Activated CD4-positive, alpha-beta T cell treated with anti-CD3 and anti-CD28 coated beads for 48 hours (primary cell): Measurements from ENCODE around the gene PRPF6.
"Not testable (repeated sequence)": the region's sequence is repeated elsewhere in the genome, so short reads cannot be mapped to it uniquely, and the experiment has no call there.

Experiments
- DNase-seq: peaks from one replicate; pipeline ENCODE4 v3.0.0-alpha.2; 2020

PRPF6 gene

DNA sequence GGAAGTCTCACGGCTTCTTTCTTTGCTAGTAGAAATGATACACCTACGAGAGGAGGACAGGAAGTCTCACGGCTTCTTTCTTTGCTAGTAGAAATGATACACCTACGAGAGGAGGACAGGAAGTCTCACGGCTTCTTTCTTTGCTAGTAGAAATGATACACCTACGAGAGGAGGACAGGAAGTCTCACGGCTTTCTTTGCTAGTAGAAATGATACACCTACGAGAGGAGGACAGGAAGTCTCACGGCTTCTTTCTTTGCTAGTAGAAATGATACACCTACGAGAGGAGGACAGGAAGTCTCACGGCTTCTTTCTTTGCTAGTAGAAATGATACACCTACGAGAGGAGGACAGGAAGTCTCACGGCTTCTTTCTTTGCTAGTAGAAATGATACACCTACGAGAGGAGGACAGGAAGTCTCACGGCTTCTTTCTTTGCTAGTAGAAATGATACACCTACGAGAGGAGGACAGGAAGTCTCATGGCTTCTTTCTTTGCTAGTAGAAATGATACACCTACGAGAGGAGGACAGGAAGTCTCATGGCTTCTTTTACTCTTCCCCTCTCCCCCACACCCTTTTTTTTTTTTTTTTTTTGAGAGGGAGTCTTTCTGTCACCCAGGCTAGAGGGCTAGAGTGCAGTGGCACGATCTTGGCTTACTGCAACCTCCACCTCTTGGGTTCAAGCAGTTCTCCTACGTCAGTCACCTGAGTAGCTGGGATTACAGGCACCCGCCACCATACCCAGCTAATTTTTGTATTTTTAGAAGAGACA is 31.6 kb downstream of the PRPF6 start:
- not testable (repeated sequence) for DNase-seq

DNA sequence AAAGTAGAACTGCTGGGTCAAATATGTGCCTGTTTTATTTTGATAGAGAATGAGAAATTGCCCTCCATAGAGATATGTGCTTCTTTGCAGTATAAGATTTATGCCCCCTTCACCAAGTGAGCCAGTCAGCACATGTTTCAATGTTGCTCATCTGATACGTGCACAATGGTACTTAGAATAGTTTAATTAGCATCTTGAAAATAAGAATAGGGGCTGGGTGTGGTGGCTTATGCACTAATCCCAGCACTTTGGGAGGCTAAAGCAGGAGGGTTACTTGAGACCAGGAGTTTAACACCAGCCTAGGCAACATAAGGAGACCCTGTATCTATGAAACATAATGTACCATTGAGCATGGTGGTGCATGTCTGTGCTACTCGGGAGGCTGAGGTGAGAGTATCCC is 34.7 kb downstream of the PRPF6 start:
- DNase-seq: no peak

DNA sequence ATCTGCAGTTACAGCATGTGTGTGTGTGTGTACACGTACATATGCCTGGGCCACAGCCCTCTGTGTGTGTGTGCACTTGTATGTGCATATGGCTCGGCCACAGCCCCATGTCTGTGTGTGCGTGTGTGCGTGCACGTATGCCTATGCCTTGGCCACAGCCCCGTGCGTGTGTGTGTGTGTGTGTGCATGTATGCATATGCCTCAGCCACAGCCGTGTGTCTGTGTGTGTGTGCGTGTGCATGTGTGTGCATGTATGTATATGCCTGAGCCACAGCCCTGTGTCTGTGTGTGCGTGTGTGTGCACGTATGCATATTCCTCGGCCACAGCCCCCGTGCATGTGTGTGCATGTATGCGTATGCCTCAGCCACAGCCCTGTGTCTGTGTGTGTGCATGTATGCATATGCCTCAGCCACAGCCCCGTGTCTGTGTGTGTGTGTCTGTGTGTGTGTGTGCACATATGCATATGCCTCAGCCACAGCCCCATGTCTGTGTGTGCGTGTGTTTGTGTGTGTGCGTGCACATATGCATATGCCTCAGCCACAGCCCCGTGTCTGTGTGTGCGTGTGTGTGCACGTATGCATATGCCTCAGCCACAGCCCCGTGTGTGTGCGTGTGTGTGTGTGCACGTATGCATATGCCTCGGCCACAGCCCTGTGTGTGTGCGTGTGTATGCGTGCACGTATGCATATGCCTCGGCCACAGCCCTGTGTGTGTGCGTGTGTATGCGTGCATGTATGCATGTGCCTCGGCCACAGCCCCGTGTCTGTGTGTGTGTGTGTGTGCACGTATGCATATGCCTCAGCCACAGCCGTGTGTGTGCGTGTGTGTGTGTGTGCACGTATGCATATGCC is 40.4 kb downstream of the PRPF6 start:
- DNase-seq: no peak

DNA sequence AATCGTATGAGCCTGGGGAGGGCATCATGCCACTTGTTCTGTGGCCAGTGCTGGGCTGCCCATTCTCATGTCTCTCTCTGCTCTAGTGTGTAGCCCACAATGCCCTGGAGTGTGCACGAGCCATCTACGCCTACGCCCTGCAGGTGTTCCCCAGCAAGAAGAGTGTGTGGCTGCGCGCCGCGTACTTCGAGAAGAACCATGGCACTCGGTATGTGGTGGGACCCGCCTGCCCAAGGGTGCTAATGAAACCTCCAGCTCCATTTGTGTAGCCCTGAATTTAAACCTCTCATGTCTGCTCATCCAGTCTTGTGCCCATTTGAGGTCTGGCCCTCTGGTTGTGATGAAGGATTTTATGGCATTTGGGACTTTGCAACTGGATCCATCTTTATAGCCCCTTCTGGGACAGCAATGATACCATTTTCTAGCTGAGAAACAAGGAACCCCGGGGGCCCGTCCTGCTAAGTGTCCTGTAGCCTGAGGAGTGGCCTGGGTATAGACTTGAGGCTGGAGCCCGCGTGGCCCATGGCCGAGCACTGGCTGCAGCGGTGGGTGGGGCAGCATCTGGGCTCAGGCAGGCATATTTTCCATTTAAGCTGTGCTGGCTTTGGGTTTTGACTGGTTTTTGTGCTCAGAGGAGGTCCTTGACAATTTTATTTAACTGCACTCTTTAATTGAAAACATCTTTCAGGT is 41.9 kb downstream of the PRPF6 start:
- no peak for DNase-seq

DNA sequence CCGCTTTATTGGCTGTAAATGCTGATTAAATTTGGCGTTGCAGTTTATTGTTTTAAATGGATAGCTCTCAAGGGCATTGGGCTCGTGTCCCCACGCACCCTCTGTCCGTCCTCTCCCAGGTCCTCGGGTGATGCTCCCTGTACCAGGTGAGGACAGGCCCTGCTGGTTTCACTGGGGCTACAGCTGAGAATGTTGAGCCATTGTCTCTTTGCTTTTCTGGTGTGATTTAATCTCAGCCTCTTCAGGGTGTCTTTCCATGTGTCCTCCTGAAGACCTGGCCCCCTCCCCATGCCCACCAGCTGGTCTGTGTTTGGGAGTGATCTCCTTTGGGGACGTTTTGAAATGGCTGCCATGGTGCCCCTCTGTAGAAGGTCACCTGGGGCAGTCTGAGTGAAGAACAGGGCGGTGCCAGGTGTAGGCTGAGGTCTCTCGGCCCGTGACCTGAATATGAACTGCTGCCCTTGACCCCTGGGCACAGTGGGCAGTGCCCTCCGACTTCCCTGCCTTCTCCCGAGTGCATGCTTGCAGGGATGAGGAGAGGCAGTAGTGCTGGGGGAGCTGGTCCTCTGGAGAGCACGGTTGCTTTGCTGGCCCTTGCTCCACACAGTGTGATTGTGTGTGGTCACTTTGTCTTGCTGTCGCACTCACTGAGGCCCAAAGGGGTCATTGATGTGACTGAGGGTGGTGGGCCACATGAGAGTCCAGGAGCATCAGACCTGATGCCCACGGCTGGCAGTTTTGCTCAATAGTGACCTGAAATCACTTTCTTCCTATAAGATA is 42.6 kb downstream of the PRPF6 start:
- no peak for DNase-seq

DNA sequence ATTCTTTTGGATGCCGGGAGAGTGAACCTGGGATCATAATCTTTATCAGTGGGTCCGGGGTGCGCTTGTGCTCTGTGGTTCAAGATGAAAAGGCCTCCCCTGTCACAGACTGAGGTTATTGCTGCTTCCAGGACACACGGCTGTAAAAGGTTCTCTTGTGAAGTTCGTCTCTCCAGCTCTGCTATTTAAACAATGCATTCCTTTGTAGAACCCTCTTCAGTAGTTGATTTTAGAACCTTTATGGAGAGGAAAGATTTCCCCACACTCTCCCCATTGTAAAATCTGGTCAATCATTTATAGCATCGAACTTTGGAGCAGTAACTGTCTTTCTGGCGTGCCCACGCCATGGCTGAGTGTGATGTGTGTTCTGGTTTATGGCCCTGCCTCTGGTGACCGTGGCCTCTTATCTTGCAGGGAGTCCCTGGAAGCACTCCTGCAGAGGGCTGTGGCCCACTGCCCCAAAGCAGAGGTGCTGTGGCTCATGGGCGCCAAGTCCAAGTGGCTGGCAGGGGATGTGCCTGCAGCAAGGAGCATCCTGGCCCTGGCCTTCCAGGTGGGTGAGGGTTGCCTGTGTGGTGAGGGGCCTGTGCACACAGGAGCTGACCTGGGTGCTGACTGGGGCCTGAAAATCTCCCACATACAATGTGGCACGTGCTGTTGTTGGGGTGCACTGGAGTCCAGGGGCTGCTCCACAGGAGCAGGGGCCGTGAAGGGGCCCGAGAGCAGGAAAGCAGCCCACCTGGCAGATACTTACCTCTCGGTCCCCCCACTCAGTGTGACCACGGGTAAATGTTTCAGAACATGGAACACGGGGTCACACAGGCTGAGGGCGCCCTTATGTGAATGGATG is 43.4 kb downstream of the PRPF6 start:
- DNase-seq: no peak

DNA sequence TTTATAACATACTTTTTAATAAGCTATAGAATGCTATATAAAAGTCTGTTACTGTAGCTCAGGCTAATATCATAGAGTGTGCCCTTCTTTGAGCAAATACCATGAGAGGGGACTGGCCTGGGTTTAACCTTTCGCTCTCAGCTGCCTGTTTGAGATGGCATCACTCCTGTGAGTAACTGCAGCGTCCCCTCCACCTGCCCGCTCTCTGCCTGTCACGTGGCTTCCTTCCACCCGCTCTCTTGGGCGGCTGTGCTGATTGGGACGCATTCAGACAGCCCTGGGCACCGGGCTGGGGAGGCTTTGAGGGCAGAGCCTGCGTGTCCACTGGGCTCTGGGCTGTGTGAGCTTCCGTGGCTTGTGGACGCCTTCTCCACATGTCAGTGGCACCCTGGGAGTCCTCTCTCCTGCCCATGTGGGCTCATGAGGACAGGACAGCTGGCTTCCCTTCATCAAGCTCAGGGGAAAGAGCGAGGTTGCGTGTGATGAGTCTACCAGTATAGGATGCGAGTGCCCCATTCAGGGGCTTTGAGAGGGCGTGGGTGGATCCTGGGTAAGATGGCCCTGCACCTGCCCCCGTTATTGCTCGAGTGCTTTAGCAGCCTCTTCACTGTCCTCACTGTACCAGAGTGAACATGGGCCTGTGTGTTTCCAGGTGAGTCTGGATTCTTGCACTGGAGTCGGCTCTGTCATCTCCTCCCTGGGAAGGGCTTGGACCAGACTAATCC is 44.3 kb downstream of the PRPF6 start:
- DNase-seq: no peak

DNA sequence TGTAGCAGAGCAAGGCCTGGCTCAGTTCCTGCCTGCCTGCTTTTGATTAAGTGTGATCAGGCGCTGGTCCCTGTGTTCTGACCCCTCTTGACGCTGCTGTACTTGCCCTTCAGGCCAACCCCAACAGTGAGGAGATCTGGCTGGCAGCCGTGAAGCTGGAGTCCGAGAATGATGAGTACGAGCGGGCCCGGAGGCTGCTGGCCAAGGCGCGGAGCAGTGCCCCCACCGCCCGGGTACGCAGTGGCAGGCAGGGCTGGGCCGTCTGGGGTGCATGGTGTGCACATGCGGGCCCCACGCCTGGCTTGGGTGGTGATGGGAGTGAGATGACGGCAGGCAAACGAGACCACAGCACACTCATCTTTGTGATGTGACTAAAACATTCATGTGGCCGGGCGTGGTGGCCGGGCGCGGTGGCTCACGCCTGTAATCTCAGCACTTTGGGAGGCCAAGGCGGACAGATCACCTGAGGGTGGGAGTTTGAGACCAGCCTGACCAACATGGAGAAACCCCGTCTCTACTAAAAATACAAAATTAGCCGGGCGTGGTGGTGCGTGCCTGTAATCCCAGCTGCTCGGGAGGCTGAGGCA is 45.0 kb downstream of the PRPF6 start:
- DNase-seq: no peak

DNA sequence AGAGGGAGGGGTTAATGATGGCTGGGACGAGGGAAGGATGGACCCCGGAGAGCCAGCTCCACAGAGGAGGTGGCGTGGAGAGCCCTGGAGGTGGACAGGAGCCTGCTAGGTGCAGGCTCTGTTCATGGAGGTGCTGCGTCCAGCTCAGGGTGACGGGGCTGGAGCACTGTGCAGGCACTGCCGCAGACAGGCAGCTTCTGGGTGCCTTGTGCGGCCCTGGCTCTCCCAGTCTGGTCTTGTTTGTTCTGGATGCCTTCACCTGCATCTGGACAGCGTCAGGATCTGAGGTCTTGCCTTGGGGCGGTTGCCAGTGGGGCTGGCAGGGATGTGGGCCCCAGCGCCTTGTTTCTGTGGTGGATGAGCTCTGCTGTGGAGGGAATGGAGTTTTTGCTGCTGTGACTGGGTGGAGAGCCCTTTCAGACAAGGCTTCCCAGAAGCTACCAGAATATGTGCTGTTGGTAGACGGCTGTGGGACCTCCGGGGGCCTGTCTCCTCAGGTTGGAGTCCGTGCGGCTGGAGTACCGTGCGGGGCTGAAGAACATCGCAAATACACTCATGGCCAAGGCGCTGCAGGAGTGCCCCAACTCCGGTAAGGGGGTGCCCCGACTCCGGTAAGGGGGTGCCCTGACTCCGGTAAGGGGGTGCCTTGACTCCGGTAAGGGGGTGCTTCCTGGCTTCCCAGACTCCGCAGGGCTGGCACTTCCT is 47.2 kb downstream of the PRPF6 start:
- no peak for DNase-seq

DNA sequence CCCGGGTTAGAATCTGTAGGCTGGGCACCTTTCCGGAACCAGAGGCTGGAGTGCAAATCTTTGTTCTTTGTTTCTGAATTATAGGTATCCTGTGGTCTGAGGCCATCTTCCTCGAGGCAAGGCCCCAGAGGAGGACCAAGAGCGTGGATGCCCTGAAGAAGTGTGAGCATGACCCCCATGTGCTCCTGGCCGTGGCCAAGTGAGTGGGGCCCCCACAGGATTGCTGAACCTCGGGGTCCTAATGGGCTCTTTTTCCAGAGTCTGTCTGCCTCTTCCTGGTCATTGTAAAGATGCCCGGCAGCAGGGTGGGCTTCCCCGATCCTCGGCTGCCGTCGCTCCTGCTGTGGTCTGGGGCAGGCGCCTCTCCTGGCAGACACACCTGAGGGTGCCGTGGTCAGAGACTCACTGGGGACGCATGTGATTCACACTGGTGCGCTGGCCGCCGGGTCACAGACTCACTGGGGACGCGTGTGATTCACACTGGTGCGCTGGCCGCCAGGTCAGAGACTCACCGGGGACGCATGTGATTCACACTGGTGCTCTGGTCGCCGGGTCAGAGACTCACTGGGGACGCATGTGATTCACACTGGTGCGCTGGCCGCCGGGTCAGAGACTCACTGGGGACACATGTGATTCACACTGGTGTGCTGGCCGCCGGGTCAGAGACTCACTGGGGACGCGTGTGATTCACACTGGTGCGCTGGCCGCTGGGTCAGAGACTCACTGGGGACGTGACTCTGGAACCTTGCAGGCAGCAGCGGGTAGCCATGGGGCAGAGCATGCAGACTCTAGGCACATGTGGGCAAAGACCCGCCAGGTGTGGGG is 48.6 kb downstream of the PRPF6 start:
- no peak for DNase-seq

DNA sequence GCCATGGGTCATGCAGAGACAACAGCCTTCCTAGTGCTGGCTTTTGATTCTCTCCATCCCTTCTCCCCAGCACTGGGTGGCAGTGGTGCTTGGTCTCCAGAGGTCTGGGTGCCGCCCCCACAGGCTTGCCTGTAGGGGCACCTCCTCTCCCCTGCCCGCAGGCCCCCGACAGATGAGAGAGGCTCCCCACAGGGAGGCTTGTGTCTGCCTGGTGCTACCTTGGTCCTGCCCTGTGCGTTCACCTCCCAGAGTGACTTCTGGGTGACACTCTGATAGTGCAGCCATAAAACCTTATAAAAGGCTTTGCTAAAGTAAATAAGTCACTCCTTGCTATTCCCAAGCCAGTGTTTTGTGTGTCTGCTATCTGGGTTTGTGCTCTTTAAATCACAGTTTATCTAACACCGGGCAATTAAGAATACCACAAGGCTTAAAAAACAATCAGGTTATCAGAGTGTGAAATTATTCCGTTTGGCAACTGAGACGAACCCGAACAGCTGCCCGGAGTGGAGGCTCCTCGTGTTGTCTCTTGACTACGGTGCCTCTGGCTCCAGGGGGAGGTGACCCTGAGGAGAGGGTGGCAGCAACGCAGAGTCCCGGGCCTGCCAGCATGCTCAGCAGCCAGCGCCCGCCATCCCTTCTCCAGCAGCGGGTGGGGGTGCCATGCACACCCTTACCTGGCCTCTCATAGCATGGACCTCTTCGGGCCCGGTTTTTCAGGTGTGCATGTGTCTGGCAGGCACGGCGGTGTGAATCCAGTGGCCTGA is 49.6 kb downstream of the PRPF6 start:
- no peak for DNase-seq

DNA sequence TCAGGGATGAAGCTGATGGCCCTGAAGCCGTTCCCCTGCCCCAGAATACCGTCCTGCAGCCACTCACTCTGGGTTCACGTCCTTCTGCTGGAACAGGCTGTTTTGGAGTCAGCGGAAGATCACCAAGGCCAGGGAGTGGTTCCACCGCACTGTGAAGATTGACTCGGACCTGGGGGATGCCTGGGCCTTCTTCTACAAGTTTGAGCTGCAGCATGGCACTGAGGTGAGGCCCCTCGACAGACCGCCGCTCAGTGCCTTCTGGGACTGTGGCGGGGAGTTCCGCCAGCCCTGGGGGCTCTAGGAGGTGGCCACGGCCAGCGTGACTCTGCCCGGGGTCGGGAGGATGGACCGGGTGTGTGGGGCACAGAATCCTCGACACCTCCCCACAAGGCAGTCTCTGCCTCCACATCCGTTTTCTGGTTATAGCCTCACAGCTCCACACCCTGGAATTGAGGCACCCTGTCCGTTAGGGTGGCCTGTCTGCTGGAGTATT is 50.9 kb downstream of the PRPF6 start:
- DNase-seq: no peak

DNA sequence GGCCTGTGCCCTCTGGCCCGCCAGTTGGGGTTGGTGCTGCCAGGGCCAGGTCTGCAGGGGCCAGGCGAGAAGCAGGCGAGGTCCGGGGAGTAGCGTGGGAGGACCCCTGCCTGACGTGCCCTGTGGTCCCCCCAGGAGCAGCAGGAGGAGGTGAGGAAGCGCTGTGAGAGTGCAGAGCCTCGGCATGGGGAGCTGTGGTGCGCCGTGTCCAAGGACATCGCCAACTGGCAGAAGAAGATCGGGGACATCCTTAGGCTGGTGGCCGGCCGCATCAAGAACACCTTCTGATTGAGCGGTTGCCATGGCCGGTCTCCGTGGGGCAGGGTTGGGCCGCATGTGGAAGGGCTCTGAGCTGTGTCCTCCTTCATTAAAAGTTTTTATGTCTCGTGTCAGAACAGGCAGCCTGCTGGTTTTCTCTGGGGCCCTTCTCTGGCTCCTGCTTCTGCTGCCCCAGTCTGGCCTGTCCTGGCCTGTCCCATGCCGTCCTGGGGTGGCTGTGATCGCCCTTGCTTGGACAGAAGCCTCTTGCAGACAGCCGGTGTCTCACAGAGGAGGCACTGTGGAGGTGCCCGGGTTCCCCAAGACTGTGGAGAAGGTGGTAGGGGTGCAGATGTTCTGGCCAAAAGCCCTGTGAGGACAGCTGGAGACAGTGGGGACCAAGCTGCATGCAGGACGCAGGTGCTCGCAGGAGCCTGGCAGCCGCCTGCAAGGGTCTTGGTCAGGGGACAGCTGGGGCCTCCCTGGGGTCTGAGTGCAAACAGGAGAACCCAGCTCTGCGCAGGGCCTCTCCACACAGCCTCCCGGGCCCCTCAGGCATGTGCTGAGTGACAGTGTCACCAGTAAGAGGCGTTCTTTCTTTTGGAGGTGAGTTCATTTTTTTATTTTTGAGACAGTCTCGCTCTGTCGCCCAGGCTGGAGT is 52.0 kb downstream of the PRPF6 start:
- DNase-seq: no peak

DNA sequence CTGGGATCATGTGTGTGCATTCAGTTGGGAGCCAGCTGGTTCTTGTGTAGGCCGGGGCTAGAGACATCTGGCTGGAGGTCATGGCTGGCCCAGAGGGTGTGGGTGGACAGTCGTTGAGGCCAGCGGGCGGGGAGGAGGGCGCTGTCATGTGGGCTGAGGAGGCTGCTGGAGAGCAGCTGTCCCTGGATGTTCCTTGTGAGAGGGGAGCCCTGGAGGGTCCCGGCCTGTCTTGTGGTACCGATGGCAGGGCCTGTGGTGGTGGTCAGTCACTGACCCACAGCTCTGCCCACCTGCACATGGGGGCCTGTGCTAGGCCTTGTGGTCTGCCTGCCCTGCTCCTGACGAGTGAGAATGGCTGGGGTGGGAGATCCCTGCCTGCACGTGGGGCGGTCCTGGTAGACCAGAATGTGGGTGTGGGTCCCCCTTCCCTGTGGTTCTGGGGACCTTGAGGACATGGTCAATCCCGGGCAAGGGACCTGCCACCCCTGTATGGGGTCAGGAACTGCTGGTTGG is 53.1 kb downstream of the PRPF6 start:
- DNase-seq: no peak

DNA sequence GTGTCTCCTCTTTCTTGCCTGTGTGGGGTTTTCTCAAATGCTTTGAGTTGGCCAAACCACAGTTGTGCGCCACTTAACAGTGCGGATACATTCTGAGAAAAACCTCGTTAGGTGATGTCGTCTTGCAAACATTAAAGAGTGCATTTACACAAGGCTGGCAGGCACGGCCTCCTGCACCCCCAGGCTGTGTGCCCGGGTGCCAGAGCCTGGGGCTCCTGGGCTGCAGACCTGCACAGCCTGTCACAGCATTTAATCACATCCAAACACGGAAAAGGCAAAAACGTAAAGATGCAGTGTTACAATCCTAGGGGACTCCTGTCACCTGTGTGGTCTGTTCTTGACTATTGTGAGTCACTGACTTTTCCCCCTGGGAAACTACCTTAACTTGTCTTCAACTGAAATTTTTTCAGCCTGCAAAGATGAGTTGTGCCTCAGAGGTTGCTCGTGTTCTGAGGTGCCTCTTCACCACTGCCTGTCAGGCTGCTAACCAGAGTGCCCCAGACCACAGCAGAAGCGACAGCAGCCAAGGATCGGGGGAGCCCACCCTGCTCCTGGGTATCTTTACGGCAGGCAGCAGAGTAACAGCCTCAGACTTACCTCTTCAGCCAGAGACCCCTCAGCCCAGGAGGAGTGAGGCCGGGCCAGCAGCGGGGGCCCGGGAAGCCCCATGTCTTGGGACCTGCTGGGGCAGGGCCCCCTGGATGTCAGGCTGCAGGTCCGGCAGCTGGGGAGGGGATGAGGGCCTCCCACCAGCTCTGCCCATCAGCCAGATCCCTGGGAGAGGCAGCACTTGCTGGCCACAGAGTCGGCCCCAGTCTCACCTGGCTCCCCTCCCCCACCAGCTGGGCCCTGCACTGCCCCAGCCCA is 54.4 kb downstream of the PRPF6 start:
- DNase-seq: peak; percentile 43

DNA sequence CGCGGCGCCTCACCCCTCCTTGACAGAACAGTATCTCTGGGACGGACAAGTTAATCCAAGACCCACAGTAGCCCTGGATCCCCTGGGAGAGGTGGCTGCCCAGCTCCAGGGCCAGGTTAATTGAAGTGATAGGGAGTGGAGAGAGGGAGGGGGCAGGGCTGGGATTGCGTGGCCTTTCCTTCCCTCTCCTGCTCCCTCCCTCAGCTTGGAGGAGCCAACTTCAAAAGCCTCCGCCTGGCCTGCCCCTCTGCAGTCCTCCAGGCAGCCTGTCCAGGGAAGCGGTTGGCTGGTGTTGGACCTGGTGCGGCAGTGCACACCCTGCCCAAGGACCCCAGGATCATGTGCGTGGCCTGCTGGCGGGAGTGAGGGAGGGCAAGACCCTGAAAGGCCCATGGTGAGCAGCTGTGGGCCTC is 55.0 kb downstream of the PRPF6 start, which contains the start of gene C20orf204:
C20orf204 (plus strand) TSS at position 250 of the 413 bp plus-strand sequence; CDS start at position 392, 142 bp downstream.
- no peak for DNase-seq
